ENCODE results near the gene TNNT3. TPM values are rescaled to one million over a fixed set of nuclear protein-coding genes. Genes with fewer than 3 reads are reported as not detected.

The TNNT3 gene
- total RNA-seq, 1 experiment from 2014 or later, result not detected

- TF ChIP-seq CTCF (conservative IDR thresholded peaks at IDR 0.05) (no peak), EZH2 (IDR thresholded peaks at IDR 0.05; ENCODE audit: low read depth) (no peak)
- ChIA-PET CTCF (interaction anchor here (0.7 kb wide), 1 partner anchor 67 kb away, joined by 4 read pairs; no protein-coding TSS in a partner anchor), POLR2A (ENCODE audit: unreplicated experiment) (interaction anchor here (0.5 kb wide), 1 partner anchor 17 kb away, joined by 4 read pairs; no protein-coding TSS in a partner anchor)
- Histone ChIP-seq H3K27me3 (ENCODE audit: insufficient read depth, low read depth) (no peaks in the 10 kb centered on the region), H3K27ac (no peak overlapping the region), H3K4me2 (no peak overlapping the region), H2AFZ (no peak overlapping the region), H3K36me3 (ENCODE audit: low read depth) (no peaks in the 10 kb centered on the region), H4K20me1 (ENCODE audit: insufficient read depth) (no peaks in the 10 kb centered on the region), H3K79me2 (ENCODE audit: low read depth) (no peaks in the 10 kb centered on the region), H3K4me1 (replicated peaks; ENCODE audit: insufficient read depth) (no peaks in the 10 kb centered on the region), H3F3A (ENCODE audit: insufficient read depth, low read depth) (no peaks in the 10 kb centered on the region), H3K9me2 (ENCODE audit: insufficient read depth) (no peaks in the 10 kb centered on the region), H3K9me3 (ENCODE audit: insufficient read depth, low read depth) (no peaks in the 10 kb centered on the region), H3K4me3 (no peak overlapping the region)
- BruUV-seq (replicated peaks), result no TSS peak
- no peak for DNase-seq
- intact Hi-C loops (cut with micrococcal nuclease; ENCODE audit: unreplicated experiment), result no loop called here
Observed at GRCh38 chr11:1969776-1970175, 50.3 kb downstream of the TNNT3 start.

- intact Hi-C loops (cut with micrococcal nuclease; ENCODE audit: unreplicated experiment), result no loop called here
- no peaks in the 10 kb centered on the region for H3K9me3 ChIP-seq (ENCODE audit: insufficient read depth, low read depth)
- H3K4me1 ChIP-seq (replicated peaks; ENCODE audit: insufficient read depth), result no peaks in the 10 kb centered on the region
- H3K4me2 ChIP-seq, result no peak overlapping the region
- DNase-seq, result no peak
- POLR2A ChIA-PET (ENCODE audit: unreplicated experiment), result no interaction called here
- H3K4me3 ChIP-seq, result no peak overlapping the region
- CTCF ChIA-PET, result no interaction called here
- H3K79me2 ChIP-seq (ENCODE audit: low read depth), result no peaks in the 10 kb centered on the region
- no peaks in the 10 kb centered on the region for H3K27me3 ChIP-seq (ENCODE audit: insufficient read depth, low read depth)
- H3K9me2 ChIP-seq (ENCODE audit: insufficient read depth), result no peaks in the 10 kb centered on the region
- H3K36me3 ChIP-seq (ENCODE audit: low read depth), result no peaks in the 10 kb centered on the region
- H4K20me1 ChIP-seq (ENCODE audit: insufficient read depth), result no peaks in the 10 kb centered on the region
- no peak overlapping the region for H2AFZ ChIP-seq
- H3F3A ChIP-seq (ENCODE audit: insufficient read depth, low read depth), result no peaks in the 10 kb centered on the region
- TF ChIP-seq CTCF (conservative IDR thresholded peaks at IDR 0.05), result no peak
- TF ChIP-seq EZH2 (IDR thresholded peaks at IDR 0.05; ENCODE audit: low read depth), result no peak
- BruUV-seq (replicated peaks), result no TSS peak
- no peak overlapping the region for H3K27ac ChIP-seq
Observed at GRCh38 chr11:1970956-1971355, 51.5 kb downstream of the TNNT3 start.

GRCh38 chr11:1975185-1975584, 55.7 kb downstream of the TNNT3 start:
- ChIA-PET POLR2A (ENCODE audit: unreplicated experiment) (no interaction called here), CTCF (no interaction called here)
- Histone ChIP-seq H3K4me1 (replicated peaks; ENCODE audit: insufficient read depth) (no peaks in the 10 kb centered on the region), H3F3A (ENCODE audit: insufficient read depth, low read depth) (no peaks in the 10 kb centered on the region), H3K4me2 (no peak overlapping the region), H3K9me3 (ENCODE audit: insufficient read depth, low read depth) (no peaks in the 10 kb centered on the region), H3K36me3 (ENCODE audit: low read depth) (no peaks in the 10 kb centered on the region), H2AFZ (no peak overlapping the region), H3K9me2 (ENCODE audit: insufficient read depth) (no peaks in the 10 kb centered on the region), H4K20me1 (ENCODE audit: insufficient read depth) (no peaks in the 10 kb centered on the region), H3K79me2 (ENCODE audit: low read depth) (no peaks in the 10 kb centered on the region), H3K4me3 (no peak overlapping the region), H3K27ac (no peak overlapping the region), H3K27me3 (ENCODE audit: insufficient read depth, low read depth) (no peaks in the 10 kb centered on the region)
- no peak for DNase-seq
- no TSS peak for BruUV-seq (replicated peaks)
- no peak for TF ChIP-seq EZH2 (IDR thresholded peaks at IDR 0.05; ENCODE audit: low read depth)
- no peak for TF ChIP-seq CTCF (conservative IDR thresholded peaks at IDR 0.05)
- intact Hi-C loops (cut with micrococcal nuclease; ENCODE audit: unreplicated experiment), result no loop called here
